Measurements from ENCODE around the gene ARHGEF4.
"Not testable (repeated sequence)": the region's sequence is repeated elsewhere in the genome, so short reads cannot be mapped to it uniquely, and the experiment has no call there.

ARHGEF4 gene

GRCh38 chr2:131067465-131068125 is 230.9 kb downstream of the ARHGEF4 start:
- H3K4me3 ChIP-seq (ENCODE audit: low read depth, low read length), result no peak overlapping the region

GRCh38 chr2:131068172-131068571 is 231.5 kb downstream of the ARHGEF4 start:
- not testable (repeated sequence) for H3K79me1 ChIP-seq (ENCODE audit: low read length); H3K9me3 ChIP-seq (ENCODE audit: insufficient read depth, low read depth, low read length); H3K79me2 ChIP-seq (ENCODE audit: control insufficient read depth, insufficient read depth, low read length, poor library complexity); H2AK5ac ChIP-seq (ENCODE audit: low read length); H3K14ac ChIP-seq (ENCODE audit: low read length); H3K4ac ChIP-seq (ENCODE audit: low read depth, low read length); H4K12ac ChIP-seq (ENCODE audit: low read depth, low read length); H3K18ac ChIP-seq (ENCODE audit: low read length); H2BK5ac ChIP-seq (ENCODE audit: low read depth, low read length, poor library complexity); H2BK120ac ChIP-seq (ENCODE audit: insufficient read depth, low read length, poor library complexity); H3K9ac ChIP-seq (ENCODE audit: low read length); H4K91ac ChIP-seq (ENCODE audit: low read depth, low read length); H3K4me1 ChIP-seq (ENCODE audit: control insufficient read depth in 1 of 2, insufficient read depth in 2 of 2, low read length in 2 of 2); DNase-seq; H3K23ac ChIP-seq (ENCODE audit: low read length); H3K4me2 ChIP-seq (ENCODE audit: low read length); H3K4me3 ChIP-seq (ENCODE audit: low read depth, low read length); H2AFZ ChIP-seq (ENCODE audit: insufficient read depth, low read length, poor library complexity); H3K27ac ChIP-seq (ENCODE audit: low read depth, low read length); H4K8ac ChIP-seq (ENCODE audit: low read depth, low read length); H3K27me3 ChIP-seq (ENCODE audit: insufficient read depth, low read length); H2BK12ac ChIP-seq (ENCODE audit: low read length)
- H3K36me3 ChIP-seq (ENCODE audit: control insufficient read depth in 1 of 2, insufficient read depth in 2 of 2, low read length in 2 of 2), result peaks cover 19 to 35% of the 10 kb centered on the region in 2 experiments
- no CpG with 5 or more reads among the region's 6 CpGs for WGBS (ENCODE audit: extremely low coverage, insufficient coverage, insufficient read length)

More at GRCh38 chr2:131067465-131068125, 230.9 kb downstream of the ARHGEF4 start:
- H3K9me3 ChIP-seq (ENCODE audit: insufficient read depth, low read depth, low read length), result no peaks in the 10 kb centered on the region
- no peak overlapping the region for H3K23ac ChIP-seq (ENCODE audit: low read length)
- peak overlapping the region; percentile 39 for H3K4ac ChIP-seq (ENCODE audit: low read depth, low read length)
- no peak for DNase-seq
- H2BK5ac ChIP-seq (ENCODE audit: low read depth, low read length, poor library complexity), result no peak overlapping the region
- H3K27me3 ChIP-seq (ENCODE audit: insufficient read depth, low read length), result no peaks in the 10 kb centered on the region
- no peak overlapping the region for H4K91ac ChIP-seq (ENCODE audit: low read depth, low read length)
- no peak overlapping the region for H2AK5ac ChIP-seq (ENCODE audit: low read length)
- no peak overlapping the region for H2AFZ ChIP-seq (ENCODE audit: insufficient read depth, low read length, poor library complexity)
- H3K9ac ChIP-seq (ENCODE audit: low read length), result no peak overlapping the region
- no peak overlapping the region for H2BK120ac ChIP-seq (ENCODE audit: insufficient read depth, low read length, poor library complexity)
- no peak overlapping the region for H3K18ac ChIP-seq (ENCODE audit: low read length)
- peaks cover 5 to 7% of the 10 kb centered on the region in 2 experiments for H3K4me1 ChIP-seq (ENCODE audit: control insufficient read depth in 1 of 2, insufficient read depth in 2 of 2, low read length in 2 of 2)
- H2BK12ac ChIP-seq (ENCODE audit: low read length), result no peak overlapping the region
- H3K36me3 ChIP-seq (ENCODE audit: control insufficient read depth in 1 of 2, insufficient read depth in 2 of 2, low read length in 2 of 2), result peaks cover 16 to 36% of the 10 kb centered on the region in 2 experiments
- no CpG with 5 or more reads among the region's 2 CpGs for WGBS (ENCODE audit: extremely low coverage, insufficient coverage, insufficient read length)
- no peak overlapping the region for H3K27ac ChIP-seq (ENCODE audit: low read depth, low read length)
- H3K4me2 ChIP-seq (ENCODE audit: low read length), result no peak overlapping the region
- H3K79me1 ChIP-seq (ENCODE audit: low read length), result no peaks in the 10 kb centered on the region
- no peak overlapping the region for H4K12ac ChIP-seq (ENCODE audit: low read depth, low read length)
- no peak overlapping the region for H3K14ac ChIP-seq (ENCODE audit: low read length)
- H3K79me2 ChIP-seq (ENCODE audit: control insufficient read depth, insufficient read depth, low read length, poor library complexity), result peaks cover 4% of the 10 kb centered on the region
- no peak overlapping the region for H4K8ac ChIP-seq (ENCODE audit: low read depth, low read length)

- H3K79me1 ChIP-seq (ENCODE audit: low read length); H2BK120ac ChIP-seq (ENCODE audit: insufficient read depth, low read length, poor library complexity); H3K79me2 ChIP-seq (ENCODE audit: control insufficient read depth, insufficient read depth, low read length, poor library complexity); H3K23ac ChIP-seq (ENCODE audit: low read length); H3K27ac ChIP-seq (ENCODE audit: low read depth, low read length); H3K4me2 ChIP-seq (ENCODE audit: low read length); H4K8ac ChIP-seq (ENCODE audit: low read depth, low read length); DNase-seq; H3K27me3 ChIP-seq (ENCODE audit: insufficient read depth, low read length); H2BK5ac ChIP-seq (ENCODE audit: low read depth, low read length, poor library complexity); H3K18ac ChIP-seq (ENCODE audit: low read length); H3K4me1 ChIP-seq (ENCODE audit: control insufficient read depth in 1 of 2, insufficient read depth in 2 of 2, low read length in 2 of 2); H2BK12ac ChIP-seq (ENCODE audit: low read length); H3K9ac ChIP-seq (ENCODE audit: low read length); H3K4me3 ChIP-seq (ENCODE audit: low read depth, low read length); H4K91ac ChIP-seq (ENCODE audit: low read depth, low read length); H3K14ac ChIP-seq (ENCODE audit: low read length); H4K12ac ChIP-seq (ENCODE audit: low read depth, low read length); H3K9me3 ChIP-seq (ENCODE audit: insufficient read depth, low read depth, low read length); H2AFZ ChIP-seq (ENCODE audit: insufficient read depth, low read length, poor library complexity); H2AK5ac ChIP-seq (ENCODE audit: low read length): not testable (repeated sequence)
- H3K4ac ChIP-seq (ENCODE audit: low read depth, low read length), result peak overlapping the region; percentile 78
- WGBS (ENCODE audit: extremely low coverage, insufficient coverage, insufficient read length), result no CpG with 5 or more reads among the region's 15 CpGs
- H3K36me3 ChIP-seq (ENCODE audit: control insufficient read depth in 1 of 2, insufficient read depth in 2 of 2, low read length in 2 of 2), result peaks cover 34 to 56% of the 10 kb centered on the region in 2 experiments
Measured at GRCh38 chr2:131075578-131075977, 238.9 kb downstream of the ARHGEF4 start.

GRCh38 chr2:131076707-131077106 is 240.0 kb downstream of the ARHGEF4 start:
- DNase-seq, result no peak
- no peak overlapping the region for H3K9ac ChIP-seq (ENCODE audit: low read length)

More at GRCh38 chr2:131076707-131077106, 240.0 kb downstream of the ARHGEF4 start:
- 100% methylated on average over 1 of the region's 5 CpGs for whole genome bisulfite sequencing (ENCODE audit: extremely low coverage, insufficient coverage, insufficient read length)
- Histone ChIP-seq H2AFZ (ENCODE audit: insufficient read depth, low read length, poor library complexity) (no peak overlapping the region), H3K9me3 (ENCODE audit: insufficient read depth, low read depth, low read length) (no peaks in the 10 kb centered on the region), H2BK5ac (ENCODE audit: low read depth, low read length, poor library complexity) (no peak overlapping the region), H3K4me1 (ENCODE audit: control insufficient read depth in 1 of 2, insufficient read depth in 2 of 2, low read length in 2 of 2) (peaks cover 4 to 6% of the 10 kb centered on the region in 2 experiments), H3K27me3 (ENCODE audit: insufficient read depth, low read length) (no peaks in the 10 kb centered on the region), H2AK5ac (ENCODE audit: low read length) (no peak overlapping the region), H4K8ac (ENCODE audit: low read depth, low read length) (no peak overlapping the region), H4K91ac (ENCODE audit: low read depth, low read length) (no peak overlapping the region), H3K79me1 (ENCODE audit: low read length) (no peaks in the 10 kb centered on the region), H2BK12ac (ENCODE audit: low read length) (no peak overlapping the region), H3K36me3 (ENCODE audit: control insufficient read depth in 1 of 2, insufficient read depth in 2 of 2, low read length in 2 of 2) (peaks cover 36 to 54% of the 10 kb centered on the region in 2 experiments), H3K79me2 (ENCODE audit: control insufficient read depth, insufficient read depth, low read length, poor library complexity) (peaks cover 6% of the 10 kb centered on the region), H3K4ac (ENCODE audit: low read depth, low read length) (no peak overlapping the region), H3K4me3 (ENCODE audit: low read depth, low read length) (no peak overlapping the region), H4K12ac (ENCODE audit: low read depth, low read length) (no peak overlapping the region), H3K4me2 (ENCODE audit: low read length) (no peak overlapping the region), H3K18ac (ENCODE audit: low read length) (no peak overlapping the region), H3K23ac (ENCODE audit: low read length) (no peak overlapping the region), H2BK120ac (ENCODE audit: insufficient read depth, low read length, poor library complexity) (no peak overlapping the region), H3K27ac (ENCODE audit: low read depth, low read length) (no peak overlapping the region), H3K14ac (ENCODE audit: low read length) (no peak overlapping the region)
